ENCODE measurements around the gene PSMA5.

The PSMA5 gene

DNA sequence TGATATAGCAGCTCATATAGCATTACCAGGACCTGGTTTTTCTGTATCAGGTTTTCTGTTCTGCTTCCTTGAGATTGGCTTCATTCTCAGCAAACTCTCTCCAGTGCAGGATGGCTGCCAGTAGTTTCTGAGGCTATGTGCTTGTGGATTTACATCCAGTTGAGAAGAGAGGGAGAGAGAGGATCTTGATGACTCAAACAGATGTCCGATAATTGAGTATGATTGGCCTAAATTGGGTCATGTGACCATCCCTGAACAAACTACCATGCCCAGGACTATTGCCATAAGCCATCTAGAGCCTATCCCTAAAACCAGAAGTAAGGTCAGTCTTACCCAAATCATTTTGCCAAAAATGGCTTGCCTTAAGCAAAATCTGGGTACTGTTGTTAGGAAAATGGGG is 18.1 kb upstream of the PSMA5 start:
- H3K27ac ChIP-seq = no peak overlapping the region

DNA sequence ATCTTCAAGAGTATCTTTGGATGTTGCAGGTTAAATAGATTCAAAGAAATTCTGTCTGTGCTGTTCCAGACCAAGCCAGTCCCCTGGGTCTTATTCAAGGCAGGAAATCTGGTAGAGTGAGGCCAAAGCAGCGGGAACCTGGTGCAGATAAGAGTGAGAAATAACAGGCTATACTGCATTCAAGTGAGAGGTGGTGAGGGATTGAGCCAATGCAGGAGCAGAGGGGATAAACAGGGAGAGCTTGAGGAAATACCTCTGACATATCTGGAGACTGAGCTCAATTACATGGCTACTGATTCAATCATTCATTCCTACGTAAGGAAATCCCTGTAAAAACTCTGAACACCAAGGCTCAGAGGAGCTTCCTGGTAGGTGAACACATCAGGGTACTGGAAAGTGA is 17.2 kb upstream of the PSMA5 start:
- TF ChIP-seq, protein P1, sequence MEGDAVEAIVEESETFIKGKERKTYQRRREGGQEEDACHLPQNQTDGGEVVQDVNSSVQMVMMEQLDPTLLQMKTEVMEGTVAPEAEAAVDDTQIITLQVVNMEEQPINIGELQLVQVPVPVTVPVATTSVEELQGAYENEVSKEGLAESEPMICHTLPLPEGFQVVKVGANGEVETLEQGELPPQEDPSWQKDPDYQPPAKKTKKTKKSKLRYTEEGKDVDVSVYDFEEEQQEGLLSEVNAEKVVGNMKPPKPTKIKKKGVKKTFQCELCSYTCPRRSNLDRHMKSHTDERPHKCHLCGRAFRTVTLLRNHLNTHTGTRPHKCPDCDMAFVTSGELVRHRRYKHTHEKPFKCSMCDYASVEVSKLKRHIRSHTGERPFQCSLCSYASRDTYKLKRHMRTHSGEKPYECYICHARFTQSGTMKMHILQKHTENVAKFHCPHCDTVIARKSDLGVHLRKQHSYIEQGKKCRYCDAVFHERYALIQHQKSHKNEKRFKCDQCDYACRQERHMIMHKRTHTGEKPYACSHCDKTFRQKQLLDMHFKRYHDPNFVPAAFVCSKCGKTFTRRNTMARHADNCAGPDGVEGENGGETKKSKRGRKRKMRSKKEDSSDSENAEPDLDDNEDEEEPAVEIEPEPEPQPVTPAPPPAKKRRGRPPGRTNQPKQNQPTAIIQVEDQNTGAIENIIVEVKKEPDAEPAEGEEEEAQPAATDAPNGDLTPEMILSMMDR (conservative IDR thresholded peaks at IDR 0.05) = no peak
- no peak for TF ChIP-seq ZFX (IDR thresholded peaks at IDR 0.05)
- no peak overlapping the region for H3K27ac ChIP-seq

More for the DNA sequence above, 18.1 kb upstream of the PSMA5 start:
- TF ChIP-seq ZFX (IDR thresholded peaks at IDR 0.05) = no peak
- TF ChIP-seq, protein P1 (conservative IDR thresholded peaks at IDR 0.05) = no peak

DNA sequence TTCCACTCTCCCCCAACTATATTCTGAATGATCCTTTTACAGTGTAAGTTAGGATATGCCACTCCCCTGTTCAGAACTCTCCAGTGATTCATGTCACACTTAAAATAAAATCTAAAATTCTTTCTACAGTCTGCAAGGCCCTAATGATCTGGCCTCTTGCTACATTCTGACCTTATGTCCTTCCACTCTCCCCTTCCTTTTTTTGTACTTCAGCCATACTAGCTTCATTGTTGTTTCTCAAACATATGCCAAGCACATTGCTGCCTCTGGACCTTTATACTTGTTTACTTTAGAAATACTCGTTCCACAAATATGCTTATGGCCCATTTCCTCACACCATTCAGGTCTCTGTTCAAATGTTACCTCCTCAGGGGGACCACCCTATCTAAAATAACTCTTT is 14.8 kb upstream of the PSMA5 start:
- no peak for TF ChIP-seq ZFX (IDR thresholded peaks at IDR 0.05)
- no peak overlapping the region for H3K27ac ChIP-seq

DNA sequence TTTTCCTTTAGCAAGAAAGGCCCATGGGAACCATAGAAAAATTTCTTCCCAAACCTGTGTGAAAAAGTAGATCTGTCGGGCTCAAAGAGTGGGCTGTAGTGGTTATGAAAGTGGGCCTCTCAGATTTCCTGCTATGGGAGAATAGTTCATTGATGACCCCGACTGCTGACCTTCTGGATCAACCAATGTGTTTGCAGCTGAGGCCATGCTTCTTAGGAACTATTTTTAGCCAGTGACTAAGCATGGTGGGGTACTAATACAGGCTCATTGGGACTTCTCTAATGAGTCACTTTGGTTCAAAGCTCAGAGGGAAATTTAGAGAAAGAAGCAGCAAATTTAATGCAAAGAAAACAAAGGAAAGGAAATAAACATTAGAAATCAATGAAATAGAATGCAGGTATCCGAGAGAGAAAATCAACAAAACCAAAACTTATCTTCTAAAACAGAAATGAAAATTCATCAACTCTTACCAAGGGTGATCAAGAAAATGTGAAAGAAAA is 12.6 kb upstream of the PSMA5 start:
- H3K27ac ChIP-seq = no peak overlapping the region
- TF ChIP-seq ZFX (IDR thresholded peaks at IDR 0.05) = no peak
- TF ChIP-seq, protein P1 (conservative IDR thresholded peaks at IDR 0.05) = no peak

DNA sequence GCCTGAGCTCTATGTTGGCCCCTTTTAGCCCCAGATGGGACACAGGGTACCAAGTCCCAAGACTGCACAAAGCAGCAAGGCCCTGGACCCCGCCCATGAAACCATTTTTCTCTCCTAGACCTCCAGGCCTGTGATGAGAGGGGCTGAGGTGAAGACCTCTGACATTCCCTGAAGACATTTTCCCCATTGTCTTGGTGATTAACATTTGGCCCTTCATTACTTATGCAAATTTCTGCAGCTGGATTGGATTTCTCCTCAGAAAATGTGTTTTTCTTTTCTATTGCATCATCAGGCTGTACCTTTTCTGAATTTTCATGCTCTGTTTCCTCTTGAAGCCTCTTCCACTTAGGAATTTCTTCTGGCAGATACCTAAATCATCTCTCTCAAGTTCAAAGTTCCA is 8.2 kb upstream of the PSMA5 start:
- no peak overlapping the region for H3K27ac ChIP-seq
- TF ChIP-seq, protein P1 (conservative IDR thresholded peaks at IDR 0.05) = no peak
- TF ChIP-seq ZFX (IDR thresholded peaks at IDR 0.05) = no peak

DNA sequence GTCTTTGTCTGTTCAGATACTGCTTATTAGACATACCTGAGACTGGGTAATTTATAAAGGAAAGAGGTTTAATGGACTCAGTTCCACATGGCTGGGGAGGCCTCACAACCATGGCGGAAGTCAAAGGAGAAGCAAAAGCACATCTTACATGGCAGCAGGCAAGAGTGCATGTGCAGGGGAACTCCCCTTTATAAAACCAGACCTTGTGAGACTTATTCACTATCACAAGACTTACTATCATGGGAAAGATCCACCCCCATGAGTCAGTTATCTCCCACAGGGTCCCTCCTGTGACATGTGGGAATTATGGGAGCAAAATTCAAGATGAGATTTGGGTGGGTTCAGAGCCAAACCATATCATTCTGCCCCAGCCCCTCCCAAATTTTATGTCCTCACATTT is 7.1 kb upstream of the PSMA5 start:
- TF ChIP-seq, protein P1 (conservative IDR thresholded peaks at IDR 0.05) = no peak
- TF ChIP-seq ZFX (IDR thresholded peaks at IDR 0.05) = no peak
- no peak overlapping the region for H3K27ac ChIP-seq

DNA sequence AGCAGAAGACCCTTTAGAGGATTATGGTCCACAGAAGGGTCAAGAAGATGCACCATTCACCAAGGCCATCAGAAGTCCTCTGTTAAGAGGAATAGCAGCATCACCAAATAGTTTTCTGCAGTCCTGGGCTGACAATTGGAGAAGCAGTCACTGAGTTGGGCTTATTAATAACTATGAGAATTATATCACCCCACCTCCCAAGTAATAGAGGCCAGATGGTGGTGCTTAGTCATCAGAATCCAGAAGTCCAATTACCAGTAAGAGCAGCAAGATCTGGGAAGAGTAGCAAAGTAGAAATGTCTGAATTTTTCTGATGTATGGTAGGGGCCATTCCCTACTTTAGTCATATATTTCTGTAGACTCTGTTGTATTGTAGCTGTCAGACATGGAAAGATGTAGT is 6.1 kb upstream of the PSMA5 start:
- TF ChIP-seq, protein P1 (conservative IDR thresholded peaks at IDR 0.05) = no peak
- TF ChIP-seq ZFX (IDR thresholded peaks at IDR 0.05) = no peak
- H3K27ac ChIP-seq = no peak overlapping the region

DNA sequence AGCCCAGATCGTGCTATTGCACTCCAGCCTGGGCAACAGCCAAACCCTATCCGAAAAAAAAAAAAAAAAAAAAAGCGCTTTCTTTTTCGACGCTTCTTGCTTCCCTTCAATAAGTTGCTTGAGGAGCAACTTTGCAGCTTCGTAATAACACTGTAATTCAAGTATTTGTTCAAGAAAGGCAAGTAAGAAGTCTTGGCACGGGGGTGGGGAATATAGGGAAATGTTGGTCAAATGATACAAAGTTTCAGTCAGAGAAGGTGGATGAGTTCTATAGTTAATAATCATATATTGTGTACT is 871 bp upstream of the PSMA5 start:
- no peak for TF ChIP-seq ZFX (IDR thresholded peaks at IDR 0.05)
- TF ChIP-seq, protein P1 (conservative IDR thresholded peaks at IDR 0.05) = no peak
- H3K27ac ChIP-seq = peak overlapping the region; percentile 89
